GM21447 (cell line): ENCODE data around the gene SIRT3.
"Not testable (repeated sequence)": the region's sequence is repeated elsewhere in the genome, so short reads cannot be mapped to it uniquely, and the experiment has no call there.

Source experiments
- ATAC-seq: cut with Tn5 transposase; IDR thresholded peaks from one replicate; pipeline ENCODE4 v1.9.1; 2021; ENCODE audit not compliant: unreplicated experiment

Gene SIRT3

GRCh38 chr11:204587-205109 lies 31.5 kb downstream of the SIRT3 start:
- no peak for ATAC-seq

GRCh38 chr11:203945-204586 lies 32.1 kb downstream of the SIRT3 start:
- no peak for ATAC-seq

- no peak for ATAC-seq
These were observed 32.8 kb downstream of the SIRT3 start for GRCh38 chr11:203056-203944.

- ATAC-seq, result no peak
These were observed 33.7 kb downstream of the SIRT3 start for GRCh38 chr11:202490-202889.

GRCh38 chr11:201966-202365 lies 34.2 kb downstream of the SIRT3 start:
- ATAC-seq, result no peak

GRCh38 chr11:200224-201003 lies 35.7 kb downstream of the SIRT3 start:
- no peak for ATAC-seq

GRCh38 chr11:199782-200181 lies 36.4 kb downstream of the SIRT3 start:
- ATAC-seq, result no peak

GRCh38 chr11:199004-199581 lies 37.0 kb downstream of the SIRT3 start:
- ATAC-seq, result no peak

- no peak for ATAC-seq
These were observed 37.8 kb downstream of the SIRT3 start for GRCh38 chr11:198236-198806.

- no peak for ATAC-seq
These were observed 38.4 kb downstream of the SIRT3 start for GRCh38 chr11:197741-198235.

- no peak for ATAC-seq
These were observed 39.1 kb downstream of the SIRT3 start for GRCh38 chr11:196786-197731.

GRCh38 chr11:193481-193880 lies 42.7 kb downstream of the SIRT3 start:
- ATAC-seq, result not testable (repeated sequence)

- ATAC-seq, result not testable (repeated sequence)
These were observed 43.4 kb downstream of the SIRT3 start, which contains the start of gene SCGB1C1 for GRCh38 chr11:192674-193128. SCGB1C1 (plus strand) TSS chr11:193078; CDS start chr11:193100, 22 bp downstream.

- not testable (repeated sequence) for ATAC-seq
These were observed 44.4 kb downstream of the SIRT3 start for GRCh38 chr11:191490-192478.

- not testable (repeated sequence) for ATAC-seq
These were observed 45.6 kb downstream of the SIRT3 start for GRCh38 chr11:190546-190945.

- ATAC-seq, result not testable (repeated sequence)
These were observed 46.3 kb downstream of the SIRT3 start for GRCh38 chr11:189843-190311.

- ATAC-seq, result not testable (repeated sequence)
These were observed 46.9 kb downstream of the SIRT3 start for GRCh38 chr11:189200-189783.
